ENCODE results near the gene GFI1.

GFI1 gene

GRCh38 chr1:92447033-92447681 lies 39.6 kb downstream of the GFI1 start:
- TF ChIP-seq, protein P1, sequence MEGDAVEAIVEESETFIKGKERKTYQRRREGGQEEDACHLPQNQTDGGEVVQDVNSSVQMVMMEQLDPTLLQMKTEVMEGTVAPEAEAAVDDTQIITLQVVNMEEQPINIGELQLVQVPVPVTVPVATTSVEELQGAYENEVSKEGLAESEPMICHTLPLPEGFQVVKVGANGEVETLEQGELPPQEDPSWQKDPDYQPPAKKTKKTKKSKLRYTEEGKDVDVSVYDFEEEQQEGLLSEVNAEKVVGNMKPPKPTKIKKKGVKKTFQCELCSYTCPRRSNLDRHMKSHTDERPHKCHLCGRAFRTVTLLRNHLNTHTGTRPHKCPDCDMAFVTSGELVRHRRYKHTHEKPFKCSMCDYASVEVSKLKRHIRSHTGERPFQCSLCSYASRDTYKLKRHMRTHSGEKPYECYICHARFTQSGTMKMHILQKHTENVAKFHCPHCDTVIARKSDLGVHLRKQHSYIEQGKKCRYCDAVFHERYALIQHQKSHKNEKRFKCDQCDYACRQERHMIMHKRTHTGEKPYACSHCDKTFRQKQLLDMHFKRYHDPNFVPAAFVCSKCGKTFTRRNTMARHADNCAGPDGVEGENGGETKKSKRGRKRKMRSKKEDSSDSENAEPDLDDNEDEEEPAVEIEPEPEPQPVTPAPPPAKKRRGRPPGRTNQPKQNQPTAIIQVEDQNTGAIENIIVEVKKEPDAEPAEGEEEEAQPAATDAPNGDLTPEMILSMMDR (conservative IDR thresholded peaks at IDR 0.05): no peak
- TF ChIP-seq ZFX (IDR thresholded peaks at IDR 0.05): no peak
- H3K27ac ChIP-seq: no peak overlapping the region

- TF ChIP-seq, protein P1 (conservative IDR thresholded peaks at IDR 0.05): no peak
- TF ChIP-seq ZFX (IDR thresholded peaks at IDR 0.05): no peak
- no peak overlapping the region for H3K27ac ChIP-seq
Observed at GRCh38 chr1:92446546-92446945, 40.2 kb downstream of the GFI1 start.

DNA sequence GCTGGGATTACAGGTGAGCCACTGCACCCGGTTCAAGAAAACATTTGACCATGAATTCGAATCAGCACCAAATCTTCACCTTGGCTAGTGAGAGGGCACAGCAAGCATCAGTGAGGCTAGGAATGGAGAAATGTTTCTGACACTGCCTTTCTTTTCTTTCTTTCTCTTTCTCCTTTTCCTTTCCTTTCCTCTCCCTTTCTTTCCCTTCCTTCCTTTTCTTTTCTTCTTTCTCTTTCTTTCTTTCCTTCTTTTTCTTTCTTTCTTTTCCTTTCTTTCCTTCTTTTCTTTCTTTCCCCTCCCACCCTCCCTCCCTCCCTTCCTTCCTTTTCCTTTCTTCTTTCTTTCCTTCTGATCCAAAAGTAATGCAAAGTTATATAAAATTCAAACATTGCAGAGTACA lies 40.9 kb downstream of the GFI1 start:
- H3K27ac ChIP-seq: no peak overlapping the region
- TF ChIP-seq ZFX (IDR thresholded peaks at IDR 0.05): no peak
- TF ChIP-seq, protein P1 (conservative IDR thresholded peaks at IDR 0.05): no peak

DNA sequence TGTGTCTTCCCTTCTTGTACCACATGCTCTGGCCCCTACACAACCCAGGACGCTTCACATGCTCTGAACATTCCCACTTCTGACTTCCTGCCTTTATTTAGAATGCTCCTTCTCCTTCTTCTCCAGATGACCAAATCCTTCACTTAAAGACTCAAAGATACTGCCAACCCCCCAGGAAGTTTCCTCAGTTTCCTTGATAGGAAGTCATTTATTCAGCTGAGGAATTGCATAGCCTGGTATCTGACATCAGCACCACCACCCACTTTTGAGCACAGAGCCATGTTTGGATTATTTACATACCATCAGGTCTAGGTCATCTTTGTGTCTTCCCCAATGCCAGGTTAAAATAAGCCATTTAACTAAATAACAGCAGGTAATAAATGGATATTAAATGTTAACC lies 42.4 kb downstream of the GFI1 start:
- TF ChIP-seq, protein P1 (conservative IDR thresholded peaks at IDR 0.05): no peak
- no peak for TF ChIP-seq ZFX (IDR thresholded peaks at IDR 0.05)
- peak overlapping the region; percentile 22; the same call in 1 of the 2 replicates for H3K27ac ChIP-seq

DNA sequence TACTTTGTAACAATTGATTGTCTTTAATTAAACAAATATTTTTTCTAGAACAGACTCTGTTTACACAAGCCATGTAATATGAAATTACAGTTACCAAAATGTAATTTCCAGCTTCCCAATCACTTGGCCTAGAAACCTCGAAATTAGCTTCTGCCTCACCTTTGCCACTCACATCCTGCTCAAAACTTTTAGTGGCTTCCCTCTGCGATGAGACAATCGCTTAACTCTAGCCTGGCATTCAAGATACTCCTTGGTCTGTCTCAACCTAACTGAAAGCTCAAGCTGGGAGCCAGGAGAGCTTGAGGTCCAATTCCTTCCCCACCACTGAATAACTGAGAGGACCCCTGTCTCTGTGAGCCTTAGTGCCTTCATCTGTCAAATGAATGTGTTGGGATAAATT lies 42.8 kb downstream of the GFI1 start:
- peak overlapping the region; percentile 22; the same call in 1 of the 2 replicates for H3K27ac ChIP-seq
- TF ChIP-seq, protein P1 (conservative IDR thresholded peaks at IDR 0.05): no peak
- TF ChIP-seq ZFX (IDR thresholded peaks at IDR 0.05): no peak

- H3K27ac ChIP-seq: no peak overlapping the region
Observed at GRCh38 chr1:92442351-92442750, 44.4 kb downstream of the GFI1 start.

GRCh38 chr1:92441697-92442342 lies 44.9 kb downstream of the GFI1 start:
- H3K27ac ChIP-seq: no peak overlapping the region
- TF ChIP-seq, protein P1 (conservative IDR thresholded peaks at IDR 0.05): no peak
- TF ChIP-seq ZFX (IDR thresholded peaks at IDR 0.05): no peak

More at GRCh38 chr1:92442351-92442750, 44.4 kb downstream of the GFI1 start:
- TF ChIP-seq, protein P1 (conservative IDR thresholded peaks at IDR 0.05): no peak
- TF ChIP-seq ZFX (IDR thresholded peaks at IDR 0.05): no peak
